NT2/D1 (cell line): ENCODE results near the gene CORO1C.

Experiments used
- SUZ12 ChIP-seq: IDR thresholded peaks from 2 replicates; pipeline ENCODE4 v1.6.1; 2011; ENCODE audit not compliant: insufficient read length, insufficient read depth; ENCODE audit errors: extremely low read depth
- YY1 ChIP-seq: IDR thresholded peaks from 2 replicates; pipeline ENCODE4 v1.6.1; 2011; ENCODE audit not compliant: insufficient read length, insufficient read depth
- ZNF274 ChIP-seq: IDR thresholded peaks from 2 replicates; pipeline ENCODE4 v1.6.1; 2011; ENCODE audit warnings: mild to moderate bottlenecking, low read depth, low read length

DNA sequence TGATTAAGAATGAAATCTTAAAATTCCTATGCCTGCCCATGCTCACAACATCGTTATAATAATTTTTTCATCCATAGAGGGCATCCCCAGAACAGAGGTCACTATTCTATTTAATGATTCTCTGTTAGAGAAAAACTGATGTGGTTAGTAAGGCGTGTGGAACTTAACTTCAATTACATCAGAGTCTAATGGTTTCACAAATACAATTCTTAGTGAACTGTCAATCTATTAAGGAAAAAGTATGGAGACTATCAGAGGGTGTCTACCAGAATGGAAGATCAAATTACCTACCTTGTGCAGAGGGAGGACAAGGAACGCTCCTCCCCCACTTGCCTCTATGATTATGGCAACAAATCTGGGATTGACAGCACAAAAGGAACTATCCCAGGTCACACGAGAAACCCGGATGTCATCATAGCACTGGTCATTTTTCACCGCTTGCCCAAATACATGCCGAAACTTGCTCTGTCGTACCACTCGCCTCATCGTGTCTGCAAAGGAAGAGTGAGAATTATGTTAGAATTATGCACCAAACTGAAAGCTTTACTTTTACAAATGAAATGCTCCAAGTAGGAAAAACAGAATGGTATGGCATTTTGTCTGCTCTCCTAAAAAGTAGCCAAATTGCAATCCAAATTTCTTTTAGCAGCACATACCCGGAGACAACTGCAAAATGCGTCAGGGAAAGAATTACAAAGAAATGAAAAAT is 30.3 kb downstream of the CORO1C start:
- TF ChIP-seq ZNF274 (no peak), SUZ12 (no peak), YY1 (no peak)
